K562 (cell line): ENCODE data around the gene CENPP. TPM values are rescaled to one million over a fixed set of nuclear protein-coding genes. Genes with fewer than 3 reads are reported as not detected.

Source experiments
- ARID3A ChIP-seq: IDR thresholded peaks from 2 replicates; pipeline ENCODE4 v1.6.1; 2012; ENCODE audit warnings: low read depth, low read length, improper control_type of control experiment, borderline replicate concordance
- BRF2 ChIP-seq: IDR thresholded peaks from 3 replicates; pipeline ENCODE4 v1.6.1; 2011; ENCODE audit warnings: borderline replicate concordance, mild to moderate bottlenecking; ENCODE audit not compliant: insufficient read length, insufficient read depth
- E2F3 ChIP-seq: fragments of 250-450 bp; sonication (Bioruptor Pico); IDR thresholded peaks from 2 replicates; pipeline ENCODE4 v1.4.0; 2020; ENCODE audit warnings: mild to moderate bottlenecking
- ETS2 ChIP-seq: IDR thresholded peaks from 2 replicates; pipeline ENCODE4 v1.6.1; 2016; ENCODE audit warnings: borderline replicate concordance, missing genetic modification characterization, mild to moderate bottlenecking, moderate library complexity, missing compliant biosample characterization; ENCODE audit not compliant: poor library complexity, severe bottlenecking
- HMG20B ChIP-seq: fragments of 250-450 bp; sonication (Bioruptor Pico); IDR thresholded peaks from 2 replicates; pipeline ENCODE4 v1.5.0; 2021; ENCODE audit warnings: mild to moderate bottlenecking
- HOXB6 ChIP-seq: fragments of 250-450 bp; sonication (Bioruptor Pico); IDR thresholded peaks from 2 replicates; pipeline ENCODE4 v1.5.1; 2022; ENCODE audit warnings: mild to moderate bottlenecking, borderline replicate concordance
- ID3 ChIP-seq, 2 experiments: fragments of 250-450 bp in 1 of 2; fragments of 450-650 bp in 1 of 2; sonication (Bioruptor Pico) in 1 of 2; IDR thresholded peaks; 2 replicates each; pipeline versions ENCODE4 v1.6.1 to v1.8.0; 2016 to 2021; ENCODE audit warnings: mild to moderate bottlenecking in 2 of 2, moderate library complexity in 2 of 2, missing compliant biosample characterization in 1 of 2, missing genetic modification characterization in 1 of 2
- MAX ChIP-seq: sonication (generic); formaldehyde crosslinking; IDR thresholded peaks from 2 replicates; pipeline ENCODE4 v1.9.0; 2022; ENCODE audit warnings: mild to moderate bottlenecking, missing genetic modification reagents
- OTX1 ChIP-seq: fragments of 450-650 bp; formaldehyde crosslinking; IDR thresholded peaks from 2 replicates; pipeline ENCODE4 v1.4.0; 2022; ENCODE audit warnings: mild to moderate bottlenecking
- TAF9B ChIP-seq: fragments of 450-650 bp; IDR thresholded peaks from 2 replicates; pipeline ENCODE4 v1.6.1; 2018; ENCODE audit warnings: mild to moderate bottlenecking; ENCODE audit not compliant: partially characterized antibody
- VEZF1 ChIP-seq: fragments of 200-800 bp; sonication (Bioruptor generic); IDR thresholded peaks from 2 replicates; pipeline ENCODE4 v1.6.1; 2017; ENCODE audit warnings: missing genetic modification characterization, missing compliant biosample characterization
- XRCC3 ChIP-seq: fragments of 450-650 bp; IDR thresholded peaks from 2 replicates; pipeline ENCODE4 v1.6.1; 2017; ENCODE audit warnings: mild to moderate bottlenecking, moderate library complexity
- ZHX1 ChIP-seq: fragments of 150-350 bp; conservative IDR thresholded peaks from 2 replicates; pipeline ENCODE4 v1.6.1; 2014; ENCODE audit warnings: low read length
- ZNF507 ChIP-seq: conservative IDR thresholded peaks from 2 replicates; pipeline ENCODE4 v1.6.1; 2017; ENCODE audit warnings: missing genetic modification characterization, missing compliant biosample characterization
- polyA plus RNA-seq, 8 experiments: library from polyadenylated mRNA; depleted of rRNA in 4 of 8; stranded (reverse) in 5 of 8; unstranded in 3 of 8; fragments of >200 nt; fragmentation: Nextera tagmentation in 2 of 8; fragmentation: Illumina TruSeq in 1 of 8; extraction: Ambion mirVana in 2 of 8; extraction: Trizol in 1 of 8; gene quantifications; 2 replicates each; pipeline versions ENCODE4 v1.2.1 to v1.2.3, GENCODE V29; 2011 to 2014; ENCODE audit warnings: inconsistent platforms in 1 of 8, missing spikeins in 1 of 8
- total RNA-seq, 7 experiments: library from RNA; depleted of rRNA in 6 of 7; stranded (reverse); fragments of >200 nt in 6 of 7; fragmentation: Illumina TruSeq in 2 of 7; extraction: Trizol in 2 of 7; gene quantifications; 2 replicates each; pipeline versions ENCODE4 v1.2.1 to v1.2.3, GENCODE V29; 2011 to 2021; ENCODE audit warnings: low replicate concordance in 1 of 7

The CENPP gene
- total and polyA plus RNA-seq, 9 of the 15 experiments (the other 6 are each of a cell fraction or from before 2014, with no cell fraction given), result 8.0 to 28.5 (median 17.9) TPM

- TF ChIP-seq ZHX1, result no peak
- no peak for TF ChIP-seq ID3 (CRISPR knock-in tag; IDR thresholded peaks at IDR 0.05)
- no peak; the same call in 1 of the 2 replicates for TF ChIP-seq ID3 (tag; IDR thresholded peaks at IDR 0.05)
- TF ChIP-seq ETS2 (tag), result no peak
- TF ChIP-seq MAX (CRISPR knock-in tag), result peak; percentile 96
- TF ChIP-seq OTX1 (CRISPR knock-in tag), result peak; percentile 91
- no peak for TF ChIP-seq ARID3A
- no peak for TF ChIP-seq ZNF507 (tag)
- 0 out of 2 replicates have a peak, but pooled peaks have one; percentile 11 for TF ChIP-seq E2F3
- TF ChIP-seq BRF2, result no peak
- TF ChIP-seq HOXB6 (CRISPR knock-in tag), result no peak
- TF ChIP-seq TAF9B, result peak; percentile 98
- no peak for TF ChIP-seq XRCC3
- no peak; the same call in 1 of the 2 replicates for TF ChIP-seq VEZF1 (CRISPR knock-in tag)
- TF ChIP-seq HMG20B (CRISPR knock-in tag), result no peak
These were observed at the start of gene CENPP, which contains the start of gene NOL8 (continued) for GRCh38 chr9:92325269-92325990.
